Right lobe of liver (tissue), 4 donors: ENCODE measurements around the gene TEPSIN.

Source experiments
- POLR2A ChIP-seq: fragments of 450-650 bp; IDR thresholded peaks from one replicate; pipeline ENCODE4 v1.6.1; 2017; ENCODE audit warnings: antibody characterized with exemption, mild to moderate bottlenecking
- TF ChIP-seq, protein P1 (sequence below), 4 donors: fragments of 200-600 bp in 3 of 4; fragments of 450-650 bp in 1 of 4; IDR thresholded peaks; one replicate each; pipeline versions ENCODE4 v1.5.1 to v1.8.0; 2016 to 2022; ENCODE audit warnings: antibody characterized with exemption in 4 of 4, mild to moderate bottlenecking in 2 of 4
- donor health status: DM: no; HTN: no; CAD: no.
- donor health status: DM: no; HTN: no; CAD: no.
- donor health status: DM: no; HTN: yes; CAD: no.

- TF ChIP-seq, protein P1, sequence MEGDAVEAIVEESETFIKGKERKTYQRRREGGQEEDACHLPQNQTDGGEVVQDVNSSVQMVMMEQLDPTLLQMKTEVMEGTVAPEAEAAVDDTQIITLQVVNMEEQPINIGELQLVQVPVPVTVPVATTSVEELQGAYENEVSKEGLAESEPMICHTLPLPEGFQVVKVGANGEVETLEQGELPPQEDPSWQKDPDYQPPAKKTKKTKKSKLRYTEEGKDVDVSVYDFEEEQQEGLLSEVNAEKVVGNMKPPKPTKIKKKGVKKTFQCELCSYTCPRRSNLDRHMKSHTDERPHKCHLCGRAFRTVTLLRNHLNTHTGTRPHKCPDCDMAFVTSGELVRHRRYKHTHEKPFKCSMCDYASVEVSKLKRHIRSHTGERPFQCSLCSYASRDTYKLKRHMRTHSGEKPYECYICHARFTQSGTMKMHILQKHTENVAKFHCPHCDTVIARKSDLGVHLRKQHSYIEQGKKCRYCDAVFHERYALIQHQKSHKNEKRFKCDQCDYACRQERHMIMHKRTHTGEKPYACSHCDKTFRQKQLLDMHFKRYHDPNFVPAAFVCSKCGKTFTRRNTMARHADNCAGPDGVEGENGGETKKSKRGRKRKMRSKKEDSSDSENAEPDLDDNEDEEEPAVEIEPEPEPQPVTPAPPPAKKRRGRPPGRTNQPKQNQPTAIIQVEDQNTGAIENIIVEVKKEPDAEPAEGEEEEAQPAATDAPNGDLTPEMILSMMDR (IDR thresholded peaks at IDR 0.05) = no peak
- TF ChIP-seq POLR2A = no peak
Measured at GRCh38 chr17:81261096-81261495, 22.2 kb upstream of the TEPSIN start.
